ENCODE results near the gene AFF3.

The AFF3 gene

DNA sequence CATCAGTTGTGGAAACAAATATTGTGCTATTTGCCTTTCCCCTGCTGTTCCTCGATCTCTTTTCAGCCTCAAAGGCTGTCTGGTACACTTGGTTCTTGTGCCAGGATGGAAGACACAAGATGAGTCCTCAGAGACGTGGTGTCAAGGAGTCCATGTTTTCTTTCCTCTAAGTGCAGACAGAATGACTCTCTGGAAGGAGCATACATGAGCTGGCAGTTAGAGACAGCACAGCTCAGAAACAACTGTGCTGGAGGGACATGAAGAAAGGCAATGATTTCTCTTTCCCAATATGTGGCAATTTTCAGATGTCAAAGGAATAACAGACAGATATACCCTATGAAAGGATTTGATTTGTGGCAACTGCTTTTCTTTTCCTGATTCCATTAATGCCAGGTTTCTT is 162.2 kb downstream of the AFF3 start:
- TF ChIP-seq, protein P1, sequence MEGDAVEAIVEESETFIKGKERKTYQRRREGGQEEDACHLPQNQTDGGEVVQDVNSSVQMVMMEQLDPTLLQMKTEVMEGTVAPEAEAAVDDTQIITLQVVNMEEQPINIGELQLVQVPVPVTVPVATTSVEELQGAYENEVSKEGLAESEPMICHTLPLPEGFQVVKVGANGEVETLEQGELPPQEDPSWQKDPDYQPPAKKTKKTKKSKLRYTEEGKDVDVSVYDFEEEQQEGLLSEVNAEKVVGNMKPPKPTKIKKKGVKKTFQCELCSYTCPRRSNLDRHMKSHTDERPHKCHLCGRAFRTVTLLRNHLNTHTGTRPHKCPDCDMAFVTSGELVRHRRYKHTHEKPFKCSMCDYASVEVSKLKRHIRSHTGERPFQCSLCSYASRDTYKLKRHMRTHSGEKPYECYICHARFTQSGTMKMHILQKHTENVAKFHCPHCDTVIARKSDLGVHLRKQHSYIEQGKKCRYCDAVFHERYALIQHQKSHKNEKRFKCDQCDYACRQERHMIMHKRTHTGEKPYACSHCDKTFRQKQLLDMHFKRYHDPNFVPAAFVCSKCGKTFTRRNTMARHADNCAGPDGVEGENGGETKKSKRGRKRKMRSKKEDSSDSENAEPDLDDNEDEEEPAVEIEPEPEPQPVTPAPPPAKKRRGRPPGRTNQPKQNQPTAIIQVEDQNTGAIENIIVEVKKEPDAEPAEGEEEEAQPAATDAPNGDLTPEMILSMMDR (conservative IDR thresholded peaks at IDR 0.05), result no peak

DNA sequence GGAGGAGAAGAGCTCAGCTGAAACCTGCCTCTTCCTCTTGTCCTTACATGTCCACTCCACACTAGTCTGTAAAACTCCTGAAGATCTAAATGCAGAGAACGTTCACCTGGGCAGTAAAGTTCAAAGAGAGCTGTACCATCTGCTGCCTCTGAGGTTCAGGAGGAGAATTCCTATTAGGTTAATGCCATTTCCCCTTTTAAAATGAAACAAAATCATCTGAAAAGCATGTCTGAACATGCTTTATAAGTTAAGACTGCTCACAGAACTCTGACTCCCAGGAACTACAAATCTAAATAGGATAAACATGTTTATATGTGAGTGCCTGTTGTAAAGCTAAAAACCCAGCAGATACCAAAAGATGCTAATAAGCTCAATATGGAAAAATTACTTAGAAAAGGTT is 164.4 kb downstream of the AFF3 start:
- H3K27ac ChIP-seq, result peak overlapping the region; percentile 43
- TF ChIP-seq, protein P1 (conservative IDR thresholded peaks at IDR 0.05), result no peak

More for the DNA sequence above, 162.2 kb downstream of the AFF3 start:
- no peak overlapping the region for H3K27ac ChIP-seq

DNA sequence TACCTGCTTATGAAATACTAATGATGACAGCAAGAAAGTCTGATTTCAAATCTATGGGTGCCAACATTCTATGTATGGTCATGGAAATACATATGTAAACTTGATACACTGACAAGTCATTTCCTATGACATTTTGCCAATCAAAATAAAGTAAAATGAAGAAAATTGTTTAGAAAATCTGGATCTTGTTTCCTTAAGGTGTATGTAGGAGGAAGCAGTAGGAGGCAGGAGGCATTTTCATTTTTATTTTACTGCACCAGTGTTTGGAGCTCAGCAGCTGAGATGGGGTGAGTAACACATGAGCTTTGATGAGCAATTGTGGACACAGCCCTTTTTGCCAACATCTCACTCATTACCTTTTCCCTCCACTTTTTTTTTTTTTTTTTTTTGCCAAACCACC is 167.0 kb downstream of the AFF3 start:
- no peak overlapping the region for H3K27ac ChIP-seq
- TF ChIP-seq, protein P1 (conservative IDR thresholded peaks at IDR 0.05), result no peak

DNA sequence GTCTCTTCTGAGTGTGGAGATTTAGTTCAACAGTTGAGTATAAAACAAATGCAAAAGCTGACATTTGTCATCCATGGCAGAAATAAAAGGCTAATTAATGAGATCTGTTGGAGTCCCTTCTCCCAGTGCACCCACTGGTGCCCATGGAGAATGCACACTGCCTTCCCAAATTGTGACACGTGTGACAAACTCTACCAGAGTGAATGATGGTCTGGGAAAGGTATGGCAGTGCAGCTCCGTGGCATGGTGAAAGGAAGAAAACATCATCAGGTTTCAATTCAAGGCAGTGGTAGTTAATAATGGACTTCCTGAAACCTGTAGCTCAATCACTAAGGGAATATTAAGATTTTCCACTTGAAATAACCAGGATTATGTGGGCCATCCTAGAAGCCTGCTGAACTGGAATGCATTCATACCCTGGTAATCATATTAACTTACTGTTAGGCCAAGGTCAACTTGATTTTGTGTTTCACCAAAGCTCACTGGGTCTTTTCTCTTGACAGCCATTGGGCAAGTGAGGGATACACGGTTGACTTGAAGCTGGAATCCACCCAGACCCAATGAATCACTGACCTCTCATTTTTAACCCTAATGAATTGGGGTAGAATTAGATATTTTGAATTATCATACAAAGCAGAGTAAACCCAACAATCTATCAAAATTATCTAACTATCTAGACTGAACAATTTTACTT is 167.6 kb downstream of the AFF3 start:
- H3K27ac ChIP-seq, result no peak overlapping the region
- TF ChIP-seq, protein P1 (conservative IDR thresholded peaks at IDR 0.05), result no peak

DNA sequence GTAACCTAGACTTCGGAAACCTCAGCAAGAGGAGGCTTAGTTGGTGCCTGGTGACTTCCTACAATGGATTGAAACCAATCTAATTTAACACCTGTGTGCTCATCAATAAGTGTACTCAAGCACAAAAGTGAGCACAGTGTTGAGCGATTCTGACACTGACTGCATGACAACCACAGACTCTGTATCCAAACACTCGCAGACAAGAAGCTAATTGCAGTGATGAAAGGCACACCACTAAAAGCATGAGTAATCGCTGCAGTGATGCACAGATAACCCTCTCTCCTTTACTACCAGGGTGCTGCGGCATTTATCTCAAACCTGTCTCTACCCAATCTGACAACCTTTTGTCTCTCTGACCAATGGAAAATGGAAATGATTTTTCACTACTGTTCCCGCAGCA is 168.1 kb downstream of the AFF3 start:
- no peak overlapping the region for H3K27ac ChIP-seq
- TF ChIP-seq, protein P1 (conservative IDR thresholded peaks at IDR 0.05), result no peak

DNA sequence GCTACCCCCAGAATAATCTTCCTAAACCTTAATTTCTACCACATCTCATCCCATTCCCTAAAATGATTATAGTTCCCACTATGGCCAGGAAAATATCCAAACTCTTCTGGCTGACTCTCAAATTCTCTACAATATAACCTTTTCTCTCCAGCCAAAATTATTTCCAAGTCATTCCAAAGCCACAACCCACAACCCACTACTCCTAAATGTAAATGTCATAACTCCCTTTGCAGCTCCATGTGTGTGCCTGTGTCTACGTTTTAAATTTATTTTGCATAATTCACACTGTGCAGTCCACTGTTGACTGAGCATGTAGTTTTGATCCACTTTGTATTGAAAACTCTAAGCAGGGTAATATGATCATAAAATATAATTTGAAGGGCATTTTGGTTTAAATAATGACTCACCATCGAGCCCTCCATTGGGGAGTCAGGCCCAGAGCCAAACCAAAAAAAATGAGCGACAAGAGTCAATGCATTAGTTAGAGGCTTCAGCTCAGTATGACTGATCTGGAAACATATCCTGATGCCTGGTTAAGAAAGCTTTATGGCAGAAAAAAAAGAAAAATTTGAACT is 171.0 kb downstream of the AFF3 start:
- TF ChIP-seq, protein P1 (conservative IDR thresholded peaks at IDR 0.05), result no peak

DNA sequence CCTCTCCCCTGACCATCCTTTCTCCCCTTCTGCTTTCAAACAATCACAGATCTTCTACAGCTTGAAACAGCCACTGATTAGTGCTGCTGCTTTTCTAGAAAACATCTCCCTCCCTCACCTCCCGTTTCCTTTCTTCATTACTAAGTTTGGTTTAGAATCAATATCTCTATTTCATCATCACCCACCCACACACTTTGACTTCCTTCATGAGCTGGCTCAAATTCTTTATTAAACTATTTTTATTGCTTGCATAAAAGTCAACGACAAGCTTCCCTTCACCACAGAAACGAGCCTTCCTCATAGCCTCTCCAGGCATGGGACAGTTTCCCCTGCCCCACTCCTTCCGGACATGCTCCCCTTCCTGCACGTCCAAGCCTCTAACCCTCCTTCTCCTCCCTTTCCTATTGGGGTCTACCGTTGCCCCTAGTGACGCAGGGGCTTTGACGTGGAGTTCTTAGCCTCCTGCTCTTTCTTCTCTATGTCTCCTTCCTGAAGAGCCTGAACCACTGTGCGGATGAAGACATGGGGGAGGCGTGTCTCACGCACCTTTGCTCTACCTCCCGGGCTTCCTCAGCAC is 172.0 kb downstream of the AFF3 start:
- no peak overlapping the region for H3K27ac ChIP-seq

More for the DNA sequence above, 171.0 kb downstream of the AFF3 start:
- H3K27ac ChIP-seq, result no peak overlapping the region

More for the DNA sequence above, 172.0 kb downstream of the AFF3 start:
- TF ChIP-seq, protein P1 (conservative IDR thresholded peaks at IDR 0.05), result no peak

Data from VCaP (cell line).